Stimulated activated CD8-positive, alpha-beta memory T cell treated with anti-CD3 and anti-CD28 coated beads, Interleukin-4, amount 100 ng/mL, for 4 hours (primary cell): ENCODE measurements around the gene NTN4.
"Not testable (repeated sequence)": the region's sequence is repeated elsewhere in the genome, so short reads cannot be mapped to it uniquely, and the experiment has no call there.

Experiments
- DNase-seq, 2 donors: peaks; one replicate each; pipeline ENCODE4 v3.0.0-alpha.2; 2020; ENCODE audit warnings: low read depth in 2 of 2, low spot score in 1 of 2

Gene NTN4

GRCh38 chr12:95796982-95797289, 6.4 kb upstream of the NTN4 start:
- DNase-seq: no peak

GRCh38 chr12:95796225-95796981, 5.8 kb upstream of the NTN4 start:
- DNase-seq: no peak

GRCh38 chr12:95790917-95791849, 619 bp upstream of the NTN4 start:
- DNase-seq: no peak

GRCh38 chr12:95789126-95790032, 1.2 kb downstream of the NTN4 start:
- no peak for DNase-seq

- DNase-seq: no peak
These were observed 1.9 kb downstream of the NTN4 start for GRCh38 chr12:95788637-95789036.

- DNase-seq: no peak
These were observed 3.2 kb downstream of the NTN4 start for GRCh38 chr12:95787274-95787818.

- DNase-seq: no peak
These were observed 5.6 kb downstream of the NTN4 start for GRCh38 chr12:95784915-95785314.

GRCh38 chr12:95784286-95784685, 6.3 kb downstream of the NTN4 start:
- DNase-seq: no peak

- not testable (repeated sequence) for DNase-seq
These were observed 15.1 kb downstream of the NTN4 start for GRCh38 chr12:95775466-95775865.

GRCh38 chr12:95774311-95775045, 16.1 kb downstream of the NTN4 start:
- no peak for DNase-seq

- DNase-seq: no peak
These were observed 17.2 kb downstream of the NTN4 start for GRCh38 chr12:95773320-95773719.

GRCh38 chr12:95767703-95768102, 22.9 kb downstream of the NTN4 start:
- DNase-seq: no peak

- DNase-seq: no peak
These were observed 24.1 kb downstream of the NTN4 start for GRCh38 chr12:95766356-95767019.

GRCh38 chr12:95764848-95765247, 25.7 kb downstream of the NTN4 start:
- DNase-seq: no peak

GRCh38 chr12:95763809-95764253, 26.7 kb downstream of the NTN4 start:
- no peak for DNase-seq

GRCh38 chr12:95762123-95762785, 28.3 kb downstream of the NTN4 start:
- no peak for DNase-seq

GRCh38 chr12:95760371-95760770, 30.2 kb downstream of the NTN4 start:
- DNase-seq: no peak

- DNase-seq: no peak
These were observed 30.8 kb downstream of the NTN4 start for GRCh38 chr12:95759718-95760117.

- no peak for DNase-seq
These were observed 31.5 kb downstream of the NTN4 start for GRCh38 chr12:95759039-95759438.
